ENCODE measurements around the gene LIPK.
"Not testable (repeated sequence)": the region's sequence is repeated elsewhere in the genome, so short reads cannot be mapped to it uniquely, and the experiment has no call there.

The LIPK gene

GRCh38 chr10:88735661-88736060, 29.6 kb downstream of the LIPK start:
- Histone ChIP-seq H4K20me1 (ENCODE audit: insufficient read depth, low read length) (no peaks in the 10 kb centered on the region), H3K4me2 (ENCODE audit: low read length) (no peak overlapping the region), H3K36me3 (ENCODE audit: insufficient read depth, low read length) (no peaks in the 10 kb centered on the region), H3K9ac (ENCODE audit: low read length) (no peak overlapping the region), H2AFZ (ENCODE audit: low read length) (no peak overlapping the region), H3F3A (ENCODE audit: insufficient read depth, low read length) (no peaks in the 10 kb centered on the region), H3K27ac (ENCODE audit: low read depth, low read length, poor library complexity, severe bottlenecking) (no peak overlapping the region), H3K27me3 (ENCODE audit: insufficient read depth, low read length) (no peaks in the 10 kb centered on the region), H3K4me3 (ENCODE audit: low read depth, low read length, poor library complexity, severe bottlenecking) (no peak overlapping the region), H3K9me2 (ENCODE audit: low read depth, low read length) (no peaks in the 10 kb centered on the region), H3K9me3 (ENCODE audit: low read length) (no peaks in the 10 kb centered on the region), H3K79me2 (ENCODE audit: insufficient read depth, low read length) (no peaks in the 10 kb centered on the region), H3K4me1 (ENCODE audit: insufficient read depth, low read length, severe bottlenecking) (no peaks in the 10 kb centered on the region)
- no peak for TF ChIP-seq EZH2 (IDR thresholded peaks at IDR 0.05; ENCODE audit: borderline replicate concordance, low read length)
- TF ChIP-seq CTCF (IDR thresholded peaks at IDR 0.05; ENCODE audit: low read length) = no peak

- H3F3A ChIP-seq (ENCODE audit: insufficient read depth, low read length); H3K9me3 ChIP-seq (ENCODE audit: low read length); H2AFZ ChIP-seq (ENCODE audit: low read length); H3K9ac ChIP-seq (ENCODE audit: low read length); H3K36me3 ChIP-seq (ENCODE audit: insufficient read depth, low read length); H3K27me3 ChIP-seq (ENCODE audit: insufficient read depth, low read length); H3K4me1 ChIP-seq (ENCODE audit: insufficient read depth, low read length, severe bottlenecking); H3K9me2 ChIP-seq (ENCODE audit: low read depth, low read length); H3K27ac ChIP-seq (ENCODE audit: low read depth, low read length, poor library complexity, severe bottlenecking); H3K79me2 ChIP-seq (ENCODE audit: insufficient read depth, low read length); H4K20me1 ChIP-seq (ENCODE audit: insufficient read depth, low read length); H3K4me3 ChIP-seq (ENCODE audit: low read depth, low read length, poor library complexity, severe bottlenecking); H3K4me2 ChIP-seq (ENCODE audit: low read length): not testable (repeated sequence)
These were observed 35.9 kb downstream of the LIPK start for GRCh38 chr10:88741921-88742320.

- H3K4me1 ChIP-seq (ENCODE audit: insufficient read depth, low read length, severe bottlenecking) = no peaks in the 10 kb centered on the region
- no peak overlapping the region for H3K4me3 ChIP-seq (ENCODE audit: low read depth, low read length, poor library complexity, severe bottlenecking)
- no peaks in the 10 kb centered on the region for H4K20me1 ChIP-seq (ENCODE audit: insufficient read depth, low read length)
- H3K4me2 ChIP-seq (ENCODE audit: low read length) = no peak overlapping the region
- H3K9me2 ChIP-seq (ENCODE audit: low read depth, low read length) = no peaks in the 10 kb centered on the region
- no peak overlapping the region for H3K9ac ChIP-seq (ENCODE audit: low read length)
- no peaks in the 10 kb centered on the region for H3K27me3 ChIP-seq (ENCODE audit: insufficient read depth, low read length)
- H3K9me3 ChIP-seq (ENCODE audit: low read length) = no peaks in the 10 kb centered on the region
- H3K36me3 ChIP-seq (ENCODE audit: insufficient read depth, low read length) = no peaks in the 10 kb centered on the region
- H3F3A ChIP-seq (ENCODE audit: insufficient read depth, low read length) = no peaks in the 10 kb centered on the region
- TF ChIP-seq EZH2 (IDR thresholded peaks at IDR 0.05; ENCODE audit: borderline replicate concordance, low read length) = no peak
- no peak for TF ChIP-seq CTCF (IDR thresholded peaks at IDR 0.05; ENCODE audit: low read length)
- H2AFZ ChIP-seq (ENCODE audit: low read length) = no peak overlapping the region
- H3K79me2 ChIP-seq (ENCODE audit: insufficient read depth, low read length) = no peaks in the 10 kb centered on the region
- no peak overlapping the region for H3K27ac ChIP-seq (ENCODE audit: low read depth, low read length, poor library complexity, severe bottlenecking)
These were observed 36.4 kb downstream of the LIPK start for GRCh38 chr10:88742448-88742847.

GRCh38 chr10:88744002-88744401, 38.0 kb downstream of the LIPK start:
- H3K9ac ChIP-seq (ENCODE audit: low read length) = no peak overlapping the region
- no peak overlapping the region for H3K27ac ChIP-seq (ENCODE audit: low read depth, low read length, poor library complexity, severe bottlenecking)
- H3K4me3 ChIP-seq (ENCODE audit: low read depth, low read length, poor library complexity, severe bottlenecking) = no peak overlapping the region
- TF ChIP-seq EZH2 (IDR thresholded peaks at IDR 0.05; ENCODE audit: borderline replicate concordance, low read length) = no peak
- TF ChIP-seq CTCF (IDR thresholded peaks at IDR 0.05; ENCODE audit: low read length) = no peak
- H3F3A ChIP-seq (ENCODE audit: insufficient read depth, low read length) = no peaks in the 10 kb centered on the region
- H3K9me2 ChIP-seq (ENCODE audit: low read depth, low read length) = no peaks in the 10 kb centered on the region
- no peaks in the 10 kb centered on the region for H3K27me3 ChIP-seq (ENCODE audit: insufficient read depth, low read length)
- H3K4me1 ChIP-seq (ENCODE audit: insufficient read depth, low read length, severe bottlenecking) = no peaks in the 10 kb centered on the region
- no peak overlapping the region for H2AFZ ChIP-seq (ENCODE audit: low read length)
- H4K20me1 ChIP-seq (ENCODE audit: insufficient read depth, low read length) = no peaks in the 10 kb centered on the region
- H3K79me2 ChIP-seq (ENCODE audit: insufficient read depth, low read length) = no peaks in the 10 kb centered on the region
- no peaks in the 10 kb centered on the region for H3K36me3 ChIP-seq (ENCODE audit: insufficient read depth, low read length)
- no peaks in the 10 kb centered on the region for H3K9me3 ChIP-seq (ENCODE audit: low read length)
- H3K4me2 ChIP-seq (ENCODE audit: low read length) = no peak overlapping the region
